ENCODE data around the gene KLRG1.

The KLRG1 gene

GRCh38 chr12:9049520-9050133 is 60.3 kb downstream of the KLRG1 start:
- no peak for DNase-seq (ENCODE audit: extremely low read depth, low read depth)
- TF ChIP-seq CTCF (IDR thresholded peaks at IDR 0.05; ENCODE audit: low read depth, low read length) = peak; percentile 47

GRCh38 chr12:9050521-9051157 is 61.3 kb downstream of the KLRG1 start:
- no peak for TF ChIP-seq CTCF (IDR thresholded peaks at IDR 0.05; ENCODE audit: low read depth, low read length)
- no peak for DNase-seq (ENCODE audit: extremely low read depth, low read depth)

GRCh38 chr12:9051158-9051550 is 61.8 kb downstream of the KLRG1 start:
- DNase-seq (ENCODE audit: extremely low read depth, low read depth) = no peak

GRCh38 chr12:9052610-9053009 is 63.3 kb downstream of the KLRG1 start:
- TF ChIP-seq CTCF (IDR thresholded peaks at IDR 0.05; ENCODE audit: low read depth, low read length) = no peak

More at GRCh38 chr12:9051158-9051550, 61.8 kb downstream of the KLRG1 start:
- no peak for TF ChIP-seq CTCF (IDR thresholded peaks at IDR 0.05; ENCODE audit: low read depth, low read length)

More at GRCh38 chr12:9052610-9053009, 63.3 kb downstream of the KLRG1 start:
- no peak for DNase-seq (ENCODE audit: extremely low read depth, low read depth)
